NCI-H128 (cell line): Measurements from ENCODE around the gene IHH.

Experiments
- DNase-seq: peaks from one replicate; lab custom pipeline; 2025; ENCODE audit not compliant: unreplicated experiment; lab: John Stamatoyannopoulos, UW

IHH gene

GRCh38 chr2:219060821-219061791, at the start of gene IHH:
IHH (minus strand) TSS chr2:219060921; CDS start chr2:219060467, 454 bp downstream.
- DNase-seq: no peak

GRCh38 chr2:219109471-219109870, 48.8 kb upstream of the IHH start:
- no peak for DNase-seq

GRCh38 chr2:219107758-219108157, 47.0 kb upstream of the IHH start:
- DNase-seq: no peak

- no peak for DNase-seq
These were observed 45.5 kb upstream of the IHH start for GRCh38 chr2:219106251-219106650.

- DNase-seq: no peak
These were observed 43.6 kb upstream of the IHH start for GRCh38 chr2:219104107-219105035.

GRCh38 chr2:219099329-219099728, 38.6 kb upstream of the IHH start:
- no peak for DNase-seq

GRCh38 chr2:219095406-219095935, 34.8 kb upstream of the IHH start:
- no peak for DNase-seq

GRCh38 chr2:219094171-219094570, 33.5 kb upstream of the IHH start:
- DNase-seq: no peak

- DNase-seq: no peak
These were observed 29.9 kb upstream of the IHH start for GRCh38 chr2:219090436-219091299.

GRCh38 chr2:219089330-219089729, 28.6 kb upstream of the IHH start:
- DNase-seq: no peak

GRCh38 chr2:219087848-219088247, 27.1 kb upstream of the IHH start:
- DNase-seq: no peak

- no peak for DNase-seq
These were observed 26.6 kb upstream of the IHH start for GRCh38 chr2:219087361-219087760.

- DNase-seq: no peak
These were observed 25.5 kb upstream of the IHH start for GRCh38 chr2:219086196-219086595.

GRCh38 chr2:219084791-219085190, 24.1 kb upstream of the IHH start:
- DNase-seq: no peak

- DNase-seq: no peak
These were observed 21.7 kb upstream of the IHH start for GRCh38 chr2:219082332-219082958.

- no peak for DNase-seq
These were observed 21.1 kb upstream of the IHH start for GRCh38 chr2:219081701-219082331.

- DNase-seq: no peak
These were observed 20.4 kb upstream of the IHH start for GRCh38 chr2:219081096-219081495.

GRCh38 chr2:219079417-219079816, 18.7 kb upstream of the IHH start:
- no peak for DNase-seq

GRCh38 chr2:219078951-219079350, 18.2 kb upstream of the IHH start:
- no peak for DNase-seq

GRCh38 chr2:219078126-219078525, 17.4 kb upstream of the IHH start:
- no peak for DNase-seq
